Sciatic nerve (tissue), 2 donors: ENCODE data around the gene RNU4-1. TPM values are rescaled to one million over a fixed set of nuclear protein-coding genes. Genes with fewer than 3 reads are reported as not detected.
"Not testable (repeated sequence)": the region's sequence is repeated elsewhere in the genome, so short reads cannot be mapped to it uniquely, and the experiment has no call there.

Experiments used
- ATAC-seq: fragments of 200-7000 bp; cut with Tn5 transposase; one replicate; pipeline ENCODE4 v1.9.1; 2020; ENCODE audit warnings: mild to moderate bottlenecking, moderate library complexity
- DNase-seq: peaks from one replicate; pipeline ENCODE4 v3.0.0-alpha.2; 2020; ENCODE audit warnings: low spot score
- intact Hi-C: fragments of 100-400 bp; cut with DNase I; formaldehyde crosslinking; loops from one replicate; pipeline ENCODE4 v1.14.2; 2022
- total RNA-seq: library from RNA; stranded (reverse); fragmentation: NEBNext Ultra II Directional; extraction: Animal tissue kit (Norgen Biotek cat#: 25700); gene quantifications from one replicate; pipeline ENCODE4 v1.2.1, GENCODE V29; 2021
- donor health status: DM: no; HTN: no; CAD: no.
- donor health status: DM: no; HTN: no; CAD: no.

Gene RNU4-1
- total RNA-seq, 1 donor from 2014 or later: 1,748 TPM

GRCh38 chr12:120262852-120263747, 29.9 kb downstream of the RNU4-1 start:
- ATAC-seq: peak; percentile 50
- intact Hi-C loops: no loop called here
- DNase-seq: no peak

GRCh38 chr12:120261951-120262851, 30.8 kb downstream of the RNU4-1 start:
- intact Hi-C loops: no loop called here
- ATAC-seq: peak; percentile 36
- no peak for DNase-seq

- ATAC-seq (no peak), DNase-seq (no peak)
- intact Hi-C loops: no loop called here
These were observed 32.4 kb downstream of the RNU4-1 start for GRCh38 chr12:120260607-120261006.

- DNase-seq (no peak), ATAC-seq (peak; percentile 45)
- intact Hi-C loops: no loop called here
These were observed 33.4 kb downstream of the RNU4-1 start for GRCh38 chr12:120259418-120260202.

- intact Hi-C loops: no loop called here
These were observed 34.6 kb downstream of the RNU4-1 start for GRCh38 chr12:120258323-120258896.

GRCh38 chr12:120257041-120257821, 35.8 kb downstream of the RNU4-1 start:
- peak; percentile 84 for ATAC-seq
- DNase-seq: no peak
- intact Hi-C loops: no loop called here

More at GRCh38 chr12:120258323-120258896, 34.6 kb downstream of the RNU4-1 start:
- DNase-seq (no peak), ATAC-seq (no peak)

- DNase-seq: no peak
- no peak for ATAC-seq
- intact Hi-C loops: no loop called here
These were observed 38.2 kb downstream of the RNU4-1 start for GRCh38 chr12:120254809-120255208.

- intact Hi-C loops, DNase-seq: not testable (repeated sequence)
- peak; percentile 27 for ATAC-seq
These were observed 39.7 kb downstream of the RNU4-1 start for GRCh38 chr12:120253313-120253712.

GRCh38 chr12:120252071-120252906, 40.7 kb downstream of the RNU4-1 start:
- ATAC-seq (no peak), DNase-seq (no peak)
- intact Hi-C loops: no loop called here

GRCh38 chr12:120251364-120252070, 41.5 kb downstream of the RNU4-1 start:
- ATAC-seq, intact Hi-C loops, DNase-seq: not testable (repeated sequence)

GRCh38 chr12:120249875-120250795, 42.9 kb downstream of the RNU4-1 start:
- intact Hi-C loops: no loop called here
- ATAC-seq (peak; percentile 88), DNase-seq (peak; percentile 84)

- DNase-seq (no peak), ATAC-seq (no peak)
- intact Hi-C loops: no loop called here
These were observed 43.7 kb downstream of the RNU4-1 start for GRCh38 chr12:120249266-120249874.

- DNase-seq: no peak
- peak; percentile 60 for ATAC-seq
- intact Hi-C loops: no loop called here
These were observed 45.4 kb downstream of the RNU4-1 start for GRCh38 chr12:120247621-120248030.

GRCh38 chr12:120247183-120247582, 45.9 kb downstream of the RNU4-1 start:
- DNase-seq (no peak), ATAC-seq (no peak)
- intact Hi-C loops: no loop called here

- intact Hi-C loops, ATAC-seq, DNase-seq: not testable (repeated sequence)
These were observed 46.3 kb downstream of the RNU4-1 start for GRCh38 chr12:120246705-120247104.
